NCI-H2107 (cell line): ENCODE data around the gene PHF21A.

ENCODE experiments used
- DNase-seq: peaks from one replicate; lab custom pipeline; 2025; lab: John Stamatoyannopoulos, UW

Gene PHF21A

GRCh38 chr11:46121301-46121723, at the start of gene PHF21A:
TSS of gene PHF21A (minus strand) at chr11:46121454. CDS start at chr11:46084219, 37,235 bp downstream.
- peak; percentile 58 for DNase-seq

DNA sequence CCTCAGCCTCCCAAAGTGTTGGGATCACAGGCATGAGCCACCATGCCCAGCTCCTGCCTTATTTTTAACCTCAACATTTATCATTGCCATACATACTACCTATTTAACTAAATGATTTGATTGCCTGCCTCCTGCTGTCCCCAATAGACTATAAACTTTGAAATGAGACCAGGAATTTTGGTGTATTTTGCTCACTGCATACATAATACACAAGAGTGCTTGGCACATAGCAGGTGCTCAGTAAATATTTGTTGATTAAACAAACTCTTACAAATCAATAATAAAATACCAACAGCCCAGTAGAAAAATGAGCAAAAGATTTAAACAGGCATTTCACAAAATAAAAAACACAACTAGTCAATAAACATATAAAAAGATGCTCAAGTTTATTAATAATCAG, 49.5 kb upstream of the PHF21A start:
- no peak for DNase-seq

DNA sequence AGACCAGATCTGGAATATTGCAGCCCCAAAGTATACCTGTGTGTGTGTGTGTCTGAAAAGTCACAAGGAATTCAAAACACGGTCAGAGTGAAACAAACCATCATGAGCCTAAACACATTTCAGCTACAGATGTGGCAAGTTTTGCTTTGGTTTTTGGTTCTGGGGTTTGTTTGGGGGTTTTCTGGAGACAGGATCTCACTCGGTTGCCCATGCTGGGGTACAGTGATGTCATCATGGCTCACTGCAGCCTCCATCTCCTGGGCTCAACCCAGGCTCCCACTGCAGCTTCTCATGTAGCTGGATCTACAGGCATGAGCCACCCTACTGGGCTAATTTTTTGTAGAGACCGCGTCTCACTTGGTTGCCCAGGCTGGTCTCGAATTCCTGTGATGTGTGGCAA, 41.4 kb upstream of the PHF21A start:
- no peak for DNase-seq

GRCh38 chr11:46161201-46161600, 39.9 kb upstream of the PHF21A start:
- no peak for DNase-seq

- peak; percentile 52 for DNase-seq
Measured at GRCh38 chr11:46160100-46160499, 38.8 kb upstream of the PHF21A start.

GRCh38 chr11:46159680-46160079, 38.4 kb upstream of the PHF21A start:
- no peak for DNase-seq

- DNase-seq, result no peak
Measured at GRCh38 chr11:46149826-46150225, 28.6 kb upstream of the PHF21A start.

- DNase-seq, result no peak
Measured at GRCh38 chr11:46149342-46149741, 28.1 kb upstream of the PHF21A start.

- no peak for DNase-seq
Measured at GRCh38 chr11:46144741-46145140, 23.5 kb upstream of the PHF21A start.

DNA sequence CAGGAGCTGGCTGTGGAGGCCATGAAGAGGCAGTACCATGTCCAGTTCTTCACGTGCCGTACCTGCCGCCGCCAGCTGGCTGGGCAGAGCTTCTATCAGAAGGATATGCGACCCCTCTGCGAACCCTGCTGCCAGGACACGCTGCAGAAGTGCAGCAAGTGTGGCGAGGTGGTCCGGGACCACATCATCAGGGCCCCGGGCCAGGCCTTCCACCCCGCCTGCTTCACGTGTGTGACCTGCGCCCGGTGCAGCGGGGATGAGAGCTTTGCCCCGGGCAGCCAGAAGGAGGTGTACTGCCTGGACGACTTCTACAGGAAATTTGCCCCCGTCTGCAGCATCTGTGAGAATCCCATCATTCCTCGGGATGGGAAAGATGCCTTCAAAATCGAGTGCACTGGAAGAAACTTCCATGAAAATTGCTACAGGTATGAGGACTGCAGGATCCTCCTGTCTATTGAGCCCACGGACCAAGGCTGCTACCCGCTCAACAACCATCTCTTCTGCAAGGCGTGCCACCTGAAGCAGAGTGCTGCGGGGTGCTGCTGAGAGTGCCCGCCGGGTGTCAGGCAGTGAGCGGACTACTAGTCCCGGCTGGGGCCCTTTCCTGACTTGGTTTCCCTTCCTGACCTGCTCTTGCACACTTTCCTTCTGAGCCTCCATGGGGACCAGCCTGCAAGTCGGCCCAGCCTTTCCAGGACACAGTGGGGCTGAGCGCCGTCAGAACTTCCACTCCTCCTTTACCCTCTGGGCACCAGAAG, 22.0 kb upstream of the PHF21A start:
- DNase-seq, result no peak

DNA sequence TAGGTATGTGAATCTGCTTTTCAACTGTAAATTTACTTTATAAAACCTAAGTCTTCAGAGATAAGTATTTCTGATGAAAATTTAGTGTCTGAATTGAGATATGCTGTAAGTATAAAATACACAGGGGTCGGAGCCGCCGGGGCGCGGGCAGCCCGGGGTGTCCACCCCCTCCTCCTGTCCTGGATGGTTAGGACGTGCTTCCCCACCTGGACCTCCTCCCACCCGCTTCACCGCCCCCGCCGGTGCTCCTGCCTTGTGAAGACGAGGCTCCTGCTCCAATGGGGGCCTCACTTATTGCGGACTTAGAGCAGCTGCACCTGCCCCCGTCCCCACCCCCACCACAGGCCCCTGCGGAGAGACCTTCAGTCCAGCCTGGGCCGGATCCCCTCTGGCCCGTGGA, 21.3 kb upstream of the PHF21A start:
- no peak for DNase-seq

GRCh38 chr11:46141597-46141996, 20.3 kb upstream of the PHF21A start:
- no peak for DNase-seq

DNA sequence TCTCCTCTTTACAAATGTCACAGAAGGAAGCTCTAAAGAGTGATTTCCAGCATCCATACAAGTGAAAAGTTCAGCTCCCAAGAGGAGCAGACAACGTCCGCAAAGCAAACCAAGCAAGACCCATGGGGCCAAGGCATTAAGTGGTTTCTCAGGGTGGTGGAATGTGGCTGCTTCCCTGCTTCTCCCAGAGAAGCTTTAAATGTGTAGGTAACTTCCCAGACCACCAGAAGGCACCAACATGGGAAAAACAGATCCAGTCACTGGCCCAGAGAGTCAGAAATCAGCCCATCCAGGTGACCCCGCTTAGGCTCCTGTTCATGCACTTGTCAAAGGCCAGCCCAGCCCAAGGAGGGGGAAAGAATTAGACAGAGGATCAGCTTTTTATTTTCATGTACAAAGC, 13.3 kb upstream of the PHF21A start:
- DNase-seq, result no peak

DNA sequence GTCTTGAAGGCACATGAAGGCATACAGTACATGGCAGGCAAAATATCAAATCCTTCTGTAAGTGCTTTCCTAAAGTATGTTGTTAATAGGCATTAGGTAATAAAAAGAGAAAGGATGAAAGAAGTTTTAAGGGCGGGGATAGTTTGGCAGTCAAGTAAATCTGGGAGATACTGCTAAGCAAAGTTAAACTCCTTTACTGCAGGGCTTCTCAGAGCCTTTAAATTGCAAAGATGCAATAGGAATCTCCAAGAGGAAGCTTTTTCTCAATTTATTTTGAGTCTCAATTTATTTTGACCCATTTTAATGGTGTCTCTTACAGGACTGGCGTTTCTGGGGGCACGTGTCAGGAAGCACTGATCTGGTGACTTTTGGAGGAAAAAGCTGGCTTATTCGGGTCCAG, 12.8 kb upstream of the PHF21A start:
- DNase-seq, result no peak

DNA sequence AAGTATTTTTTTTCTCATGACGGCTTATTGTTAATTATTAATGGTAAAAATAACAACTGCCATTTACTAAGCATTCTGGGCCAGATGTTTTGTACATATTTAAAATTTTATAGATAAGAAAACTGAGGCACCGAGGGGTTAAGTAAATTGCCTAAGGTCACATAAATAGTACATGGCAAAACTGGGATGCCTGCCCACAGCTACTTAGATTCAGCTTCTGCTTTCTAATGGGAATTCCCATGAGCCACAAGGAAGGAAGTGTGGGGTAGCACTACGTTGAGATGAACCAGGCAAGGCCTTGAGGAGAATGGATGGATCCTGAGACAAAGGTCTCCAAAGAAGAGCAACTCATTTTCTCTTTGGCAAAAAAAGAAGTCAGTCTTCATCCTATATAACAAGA, 11.9 kb upstream of the PHF21A start:
- no peak for DNase-seq

- DNase-seq, result no peak
Measured at GRCh38 chr11:46130286-46130940, 9.2 kb upstream of the PHF21A start.

DNA sequence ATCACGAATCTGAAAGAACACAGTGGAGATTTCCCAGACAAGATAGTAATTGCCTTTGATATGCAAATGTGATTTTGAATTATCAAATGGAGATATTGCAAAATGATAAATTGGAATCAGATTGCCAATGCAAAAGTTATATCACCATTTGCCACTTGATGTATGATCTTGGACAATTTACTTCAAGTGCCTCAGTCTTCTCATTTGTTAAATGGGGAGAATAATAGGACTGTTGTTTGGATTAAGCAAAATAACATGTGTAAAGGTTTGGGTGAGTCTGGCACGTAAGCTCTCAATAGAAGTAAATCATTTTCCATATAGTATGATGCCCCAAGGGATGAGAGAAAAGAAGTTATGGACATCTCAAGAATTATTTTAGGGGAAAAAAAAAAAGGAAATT, 7.9 kb upstream of the PHF21A start:
- no peak for DNase-seq

GRCh38 chr11:46127150-46127638, 5.9 kb upstream of the PHF21A start:
- DNase-seq, result no peak

GRCh38 chr11:46125284-46125683, 4.0 kb upstream of the PHF21A start:
- DNase-seq, result no peak

GRCh38 chr11:46122945-46123715, 1.9 kb upstream of the PHF21A start:
- no peak for DNase-seq

- peak; percentile 75 for DNase-seq
Measured at GRCh38 chr11:46121724-46122477, 647 bp upstream of the PHF21A start.
